H9 (cell line): ENCODE data around the gene KIF1A. TPM values are rescaled to one million over a fixed set of nuclear protein-coding genes. Genes with fewer than 3 reads are reported as not detected.

Experiments
- DNase-seq: peaks from one replicate; pipeline ENCODE4 v3.0.0-alpha.2; 2017
- H2AFZ ChIP-seq: one replicate; pipeline ENCODE4 v1.6.1; 2013; ENCODE audit warnings: mild to moderate bottlenecking, low read length, control low read depth, moderate library complexity
- H2AK5ac ChIP-seq: 2 replicates; pipeline ENCODE4 v1.6.1; 2013; ENCODE audit warnings: low read length, control low read depth, mixed read lengths; ENCODE audit not compliant: insufficient read length
- H2BK120ac ChIP-seq: one replicate; pipeline ENCODE4 v1.6.1; 2013; ENCODE audit warnings: low read depth, mild to moderate bottlenecking, low read length, control low read depth, inconsistent platforms; ENCODE audit not compliant: poor library complexity, severe bottlenecking
- H2BK12ac ChIP-seq: 2 replicates; pipeline ENCODE4 v1.6.1; 2013; ENCODE audit warnings: low read length, control low read depth, mixed read lengths, low read depth; ENCODE audit not compliant: insufficient read length
- H2BK15ac ChIP-seq: 2 replicates; pipeline ENCODE4 v1.6.1; 2013; ENCODE audit warnings: low read depth, low read length, control low read depth
- H2BK20ac ChIP-seq: one replicate; pipeline ENCODE4 v1.6.1; 2013; ENCODE audit warnings: low read depth, mild to moderate bottlenecking, low read length, control low read depth, inconsistent platforms; ENCODE audit not compliant: poor library complexity, severe bottlenecking
- H2BK5ac ChIP-seq: 2 replicates; pipeline ENCODE4 v1.6.1; 2013; ENCODE audit warnings: low read length, control low read depth, mixed read lengths; ENCODE audit not compliant: insufficient read length
- H3K14ac ChIP-seq: 2 replicates; pipeline ENCODE4 v1.6.1; 2013; ENCODE audit warnings: low read length, control low read depth; ENCODE audit not compliant: insufficient read depth
- H3K18ac ChIP-seq: 2 replicates; pipeline ENCODE4 v1.6.1; 2013; ENCODE audit warnings: low read depth, mild to moderate bottlenecking, mixed read lengths, low read length, control low read depth; ENCODE audit not compliant: insufficient read length
- H3K23ac ChIP-seq: 2 replicates; pipeline ENCODE4 v1.6.1; 2013; ENCODE audit warnings: low read length, control low read depth, mixed read lengths, low read depth; ENCODE audit not compliant: insufficient read length
- H3K23me2 ChIP-seq: 2 replicates; pipeline ENCODE4 v1.6.1; 2013; ENCODE audit warnings: low read depth, mild to moderate bottlenecking, mixed read lengths, low read length, control low read depth; ENCODE audit not compliant: insufficient read length, poor library complexity, severe bottlenecking
- H3K27ac ChIP-seq: 2 replicates; pipeline ENCODE4 v1.5.1; 2013; ENCODE audit warnings: low read length, control low read depth, mixed read lengths, low read depth; ENCODE audit not compliant: insufficient read length
- H3K27me3 ChIP-seq: 2 replicates; pipeline ENCODE4 v1.6.1; 2013; ENCODE audit warnings: low read length, control low read depth, inconsistent platforms; ENCODE audit not compliant: insufficient read depth
- H3K4ac ChIP-seq: 2 replicates; pipeline ENCODE4 v1.6.1; 2013; ENCODE audit warnings: low read depth, mild to moderate bottlenecking, control low read depth, inconsistent platforms, low read length, moderate library complexity
- H3K4me1 ChIP-seq: 2 replicates; pipeline ENCODE4 v1.6.1; 2013; ENCODE audit warnings: low read length, control low read depth, inconsistent platforms; ENCODE audit not compliant: insufficient read depth
- H3K4me2 ChIP-seq: 2 replicates; pipeline ENCODE4 v1.6.1; 2013; ENCODE audit warnings: low read length, control low read depth, mixed read lengths; ENCODE audit not compliant: insufficient read length, insufficient read depth
- H3K56ac ChIP-seq: 2 replicates; pipeline ENCODE4 v1.6.1; 2013; ENCODE audit warnings: low read depth, mild to moderate bottlenecking, mixed read lengths, low read length, control low read depth; ENCODE audit not compliant: insufficient read length
- H3K79me1 ChIP-seq: 2 replicates; pipeline ENCODE4 v1.6.1; 2013; ENCODE audit warnings: low read depth, mild to moderate bottlenecking, moderate library complexity, low read length, control low read depth, inconsistent platforms; ENCODE audit not compliant: insufficient read depth, poor library complexity, severe bottlenecking
- H3K79me2 ChIP-seq: 2 replicates; pipeline ENCODE4 v1.6.1; 2013; ENCODE audit warnings: low read length, control low read depth, inconsistent platforms; ENCODE audit not compliant: insufficient read depth
- H3K9ac ChIP-seq: 2 replicates; pipeline ENCODE4 v1.6.1; 2013; ENCODE audit warnings: low read length, control low read depth, mixed read lengths; ENCODE audit not compliant: insufficient read length; ENCODE audit errors: extremely low read depth
- H3K9me3 ChIP-seq: one replicate; pipeline ENCODE4 v1.6.1; 2013; ENCODE audit warnings: low read depth, low read length, inconsistent platforms; ENCODE audit not compliant: control insufficient read depth
- H3T11ph ChIP-seq: one replicate; pipeline ENCODE4 v1.6.1; 2013; ENCODE audit warnings: mild to moderate bottlenecking, low read length, control low read depth, inconsistent platforms
- H4K20me1 ChIP-seq: one replicate; pipeline ENCODE4 v1.6.1; 2013; ENCODE audit not compliant: control insufficient read depth, insufficient read length, insufficient read depth
- H4K5ac ChIP-seq: 2 replicates; pipeline ENCODE4 v1.6.1; 2013; ENCODE audit warnings: low read depth, mild to moderate bottlenecking, mixed read lengths, low read length, control low read depth; ENCODE audit not compliant: insufficient read length
- H4K8ac ChIP-seq: replicated peaks from 2 replicates; pipeline ENCODE4 v1.6.1; 2013; ENCODE audit warnings: low read length, control low read depth, mixed read lengths, low read depth; ENCODE audit not compliant: insufficient read length
- H4K91ac ChIP-seq: 2 replicates; pipeline ENCODE4 v1.6.1; 2013; ENCODE audit warnings: low read depth, mild to moderate bottlenecking, moderate library complexity, mixed read lengths, low read length, control low read depth; ENCODE audit not compliant: insufficient read length
- H3K27ac Mint-ChIP-seq, 3 experiments: 2 replicates in 2 of 3; 3 replicates in 1 of 3; pipeline ENCODE4 v1.8.0; 2020 to 2021; ENCODE audit warnings: mixed read lengths in 3 of 3, mild to moderate bottlenecking in 1 of 3, moderate library complexity in 1 of 3
- H3K27me3 Mint-ChIP-seq: 2 replicates; pipeline ENCODE4 v1.8.0; 2021; ENCODE audit warnings: low read depth, mild to moderate bottlenecking, moderate library complexity, mixed read lengths
- H3K36me3 Mint-ChIP-seq, 3 experiments: 2 replicates in 2 of 3; 3 replicates in 1 of 3; pipeline ENCODE4 v1.8.0; 2020 to 2021; ENCODE audit warnings: low read depth in 3 of 3, mixed read lengths in 3 of 3; ENCODE audit not compliant: insufficient read depth in 1 of 3
- H3K4me1 Mint-ChIP-seq, 2 experiments: 2 replicates each; pipeline ENCODE4 v1.8.0; 2020; ENCODE audit warnings: mixed read lengths in 2 of 2
- H3K4me3 Mint-ChIP-seq, 2 experiments: 2 replicates in 1 of 2; 3 replicates in 1 of 2; pipeline ENCODE4 v1.8.0; 2020 to 2021; ENCODE audit warnings: mild to moderate bottlenecking in 2 of 2, mixed read lengths in 2 of 2, moderate library complexity in 1 of 2
- H3K9me3 Mint-ChIP-seq, 2 experiments: 2 replicates in 1 of 2; 3 replicates in 1 of 2; pipeline ENCODE4 v1.8.0; 2020; ENCODE audit warnings: mild to moderate bottlenecking in 2 of 2, mixed read lengths in 2 of 2, moderate library complexity in 1 of 2
- CTCF ChIP-seq: fragments of 200-600 bp; sonication (generic); conservative IDR thresholded peaks from 3 replicates; pipeline ENCODE4 v1.8.0; 2021; ENCODE audit warnings: antibody characterized with exemption, mild to moderate bottlenecking
- WGBS: extraction: QIAGEN DNeasy Blood & Tissue Kit; methylation state at CpG from one replicate; pipeline ENCODE4 v1.1.7; 2013; ENCODE audit warnings: missing lambda C conversion rate, low lambda C conversion rate, mixed read lengths; ENCODE audit not compliant: insufficient read length; ENCODE audit errors: extremely low coverage; 5-methylcytosine and 5-hydroxymethylcytosine counted together
- total RNA-seq: library from RNA; stranded (reverse); gene quantifications from 2 replicates; pipeline ENCODE4 v1.2.1, GENCODE V29; 2021

Gene KIF1A
- total RNA-seq, 1 experiment from 2014 or later: 204 TPM

GRCh38 chr2:240723851-240724250 lies 96.2 kb downstream of the KIF1A start:
- Histone ChIP-seq H3K9ac (no peak overlapping the region), H3K79me2 (no peaks in the 10 kb centered on the region), H3T11ph (no peak overlapping the region), H3K27me3 (no peaks in the 10 kb centered on the region), H3K23me2 (no peaks in the 10 kb centered on the region), H2BK5ac (no peak overlapping the region), H2BK120ac (no peak overlapping the region), H2AFZ (no peak overlapping the region), H4K8ac (no peak overlapping the region), H4K20me1 (no peaks in the 10 kb centered on the region), H3K9me3 (no peaks in the 10 kb centered on the region), H2BK20ac (no peak overlapping the region), H3K4ac (no peak overlapping the region), H3K23ac (no peak overlapping the region), H3K27ac (no peak overlapping the region), H4K5ac (no peak overlapping the region), H2BK12ac (no peak overlapping the region), H2BK15ac (no peak overlapping the region), H3K4me1 (no peaks in the 10 kb centered on the region), H2AK5ac (no peak overlapping the region), H3K79me1 (no peaks in the 10 kb centered on the region), H4K91ac (no peak overlapping the region), H3K4me2 (no peak overlapping the region), H3K14ac (no peak overlapping the region), H3K18ac (no peak overlapping the region), H3K56ac (no peak overlapping the region)
- Mint-ChIP-seq H3K27ac (peak overlapping the region in 1 of 3 experiments; percentile 14; a peak in 1 of 7 replicates), H3K4me3 (no peak overlapping the region), H3K4me1 (no peaks in the 10 kb centered on the region), H3K9me3 (no peaks in the 10 kb centered on the region), H3K36me3 (peaks cover 30 to 67% (median 65%) of the 10 kb centered on the region in 3 experiments), H3K27me3 (peaks cover 2% of the 10 kb centered on the region)
- no peak for DNase-seq
- no CpG with 5 or more reads among the region's 9 CpGs for WGBS
- TF ChIP-seq CTCF: no peak
